GM12878 (cell line): ENCODE data around the gene FBXO42. TPM values are rescaled to one million over a fixed set of nuclear protein-coding genes. Genes with fewer than 3 reads are reported as not detected.

Source experiments
- BHLHE40 ChIP-seq, 2 experiments: fragments of 450-650 bp in 1 of 2; IDR thresholded peaks; 2 replicates each; pipeline ENCODE4 v1.6.1; 2011 to 2017; ENCODE audit warnings: low read depth in 2 of 2, borderline replicate concordance in 1 of 2, improper control_type of control experiment in 1 of 2, low read length in 1 of 2, mild to moderate bottlenecking in 1 of 2
- BRCA1 ChIP-seq: IDR thresholded peaks from 2 replicates; pipeline ENCODE4 v1.6.1; 2011; ENCODE audit warnings: low read depth, low read length, improper control_type of control experiment
- CHD2 ChIP-seq: IDR thresholded peaks from 2 replicates; pipeline ENCODE4 v1.6.1; 2011; ENCODE audit warnings: low read depth, low read length, improper control_type of control experiment, borderline replicate concordance
- EED ChIP-seq: sonication (generic); IDR thresholded peaks from 2 replicates; pipeline ENCODE4 v1.6.1; 2016; ENCODE audit warnings: antibody characterized with exemption, low read depth
- GATAD2B ChIP-seq: fragments of 450-650 bp; conservative IDR thresholded peaks from 2 replicates; pipeline ENCODE4 v1.6.1; 2017; ENCODE audit warnings: low read depth, mild to moderate bottlenecking, moderate library complexity
- IKZF2 ChIP-seq, 2 experiments: fragments of 450-650 bp; IDR thresholded peaks; 2 replicates each; pipeline ENCODE4 v1.6.1; 2017; ENCODE audit warnings: mild to moderate bottlenecking in 2 of 2, moderate library complexity in 2 of 2
- JUND ChIP-seq: IDR thresholded peaks from 2 replicates; pipeline ENCODE4 v1.6.1; 2012; ENCODE audit warnings: low read depth, mild to moderate bottlenecking, low read length, improper control_type of control experiment, moderate library complexity
- MXI1 ChIP-seq: fragments of 150-350 bp; IDR thresholded peaks from 2 replicates; pipeline ENCODE4 v1.6.1; 2011; ENCODE audit warnings: low read depth, mild to moderate bottlenecking, inconsistent platforms, low read length, improper control_type of control experiment
- NBN ChIP-seq: fragments of 450-650 bp; IDR thresholded peaks from 2 replicates; pipeline ENCODE4 v1.6.1; 2016
- NFYB ChIP-seq: IDR thresholded peaks from 2 replicates; pipeline ENCODE4 v1.6.1; 2011; ENCODE audit warnings: low read depth, mild to moderate bottlenecking, low read length, improper control_type of control experiment, moderate library complexity; ENCODE audit not compliant: insufficient read depth
- NRF1 ChIP-seq: conservative IDR thresholded peaks from 2 replicates; pipeline ENCODE4 v1.6.1; 2011; ENCODE audit warnings: mild to moderate bottlenecking, low read depth, low read length, improper control_type of control experiment
- RAD51 ChIP-seq: fragments of 450-650 bp; IDR thresholded peaks from 2 replicates; pipeline ENCODE4 v1.6.1; 2016; ENCODE audit warnings: moderate library complexity, mild to moderate bottlenecking, inconsistent platforms
- RELA ChIP-seq: fragments of 450-650 bp; IDR thresholded peaks from 2 replicates; pipeline ENCODE4 v1.8.0; 2014; ENCODE audit warnings: borderline replicate concordance; ENCODE audit not compliant: partially characterized antibody
- SIN3A ChIP-seq: IDR thresholded peaks from 2 replicates; pipeline ENCODE4 v1.6.1; 2012; ENCODE audit warnings: low read depth, low read length, improper control_type of control experiment
- SPI1 ChIP-seq: IDR thresholded peaks from 2 replicates; pipeline ENCODE4 v1.6.1; 2011; ENCODE audit warnings: low read depth, mild to moderate bottlenecking, low read length, moderate library complexity, borderline replicate concordance; ENCODE audit not compliant: insufficient read depth
- STAT1 ChIP-seq: fragments of 450-650 bp; conservative IDR thresholded peaks from 2 replicates; pipeline ENCODE4 v1.6.1; 2014; ENCODE audit warnings: antibody characterized with exemption, mild to moderate bottlenecking
- SUZ12 ChIP-seq: fragments of 200-600 bp; sonication (generic); IDR thresholded peaks from one replicate; pipeline ENCODE4 v1.6.1; 2018; ENCODE audit warnings: antibody characterized with exemption, mild to moderate bottlenecking; ENCODE audit not compliant: unreplicated experiment
- TBL1XR1 ChIP-seq: IDR thresholded peaks from 2 replicates; pipeline ENCODE4 v1.6.1; 2012; ENCODE audit warnings: low read depth, low read length, improper control_type of control experiment
- TCF3 ChIP-seq: IDR thresholded peaks from 2 replicates; pipeline ENCODE4 v1.6.1; 2012; ENCODE audit warnings: low read depth, mild to moderate bottlenecking, low read length, borderline replicate concordance; ENCODE audit not compliant: insufficient read depth
- ZNF274 ChIP-seq: IDR thresholded peaks from one replicate; pipeline ENCODE4 v1.8.0; 2011; ENCODE audit not compliant: insufficient read length, insufficient read depth
- polyA plus RNA-seq, 11 experiments: library from polyadenylated mRNA; depleted of rRNA in 4 of 11; unstranded in 6 of 11; stranded (reverse) in 5 of 11; fragments of >200 nt; fragmentation: Nextera tagmentation in 4 of 11; fragmentation: Illumina TruSeq in 1 of 11; extraction: Ambion mirVana in 4 of 11; extraction: Trizol in 1 of 11; gene quantifications; 1 replicate in 1 of 11; 2 replicates in 10 of 11; pipeline versions ENCODE4 v1.2.1 to v1.2.3, GENCODE V29; 2011 to 2016; ENCODE audit warnings: inconsistent platforms in 2 of 11, missing spikeins in 2 of 11, low read depth in 1 of 11
- total RNA-seq, 4 experiments: library from RNA; depleted of rRNA in 3 of 4; stranded (reverse); fragments of >200 nt in 3 of 4; fragmentation: Illumina TruSeq in 1 of 4; extraction: Trizol in 1 of 4; gene quantifications; 2 replicates each; pipeline versions ENCODE4 v1.2.1 to v1.2.3, GENCODE V29; 2013 to 2021
- TF ChIP-seq, protein P1 (sequence below): fragments of 450-650 bp; IDR thresholded peaks from 2 replicates; pipeline ENCODE4 v1.6.1; 2014; ENCODE audit warnings: mild to moderate bottlenecking
- TF ChIP-seq, protein P2 (sequence below): IDR thresholded peaks from 2 replicates; pipeline ENCODE4 v1.6.1; 2012; ENCODE audit warnings: improper control_type of control experiment, low read depth, low read length; ENCODE audit not compliant: insufficient replicate concordance
- TF ChIP-seq, protein P3 (sequence below): fragments of 450-650 bp; IDR thresholded peaks from 2 replicates; pipeline ENCODE4 v1.6.1; 2018; ENCODE audit warnings: mild to moderate bottlenecking, low read depth, moderate library complexity; ENCODE audit not compliant: partially characterized antibody

FBXO42 gene
- total and polyA plus RNA-seq, 10 of the 15 experiments (the other 5 are each of a cell fraction or from before 2014, with no cell fraction given) = 6.1 to 23.8 (median 15.2) TPM

DNA sequence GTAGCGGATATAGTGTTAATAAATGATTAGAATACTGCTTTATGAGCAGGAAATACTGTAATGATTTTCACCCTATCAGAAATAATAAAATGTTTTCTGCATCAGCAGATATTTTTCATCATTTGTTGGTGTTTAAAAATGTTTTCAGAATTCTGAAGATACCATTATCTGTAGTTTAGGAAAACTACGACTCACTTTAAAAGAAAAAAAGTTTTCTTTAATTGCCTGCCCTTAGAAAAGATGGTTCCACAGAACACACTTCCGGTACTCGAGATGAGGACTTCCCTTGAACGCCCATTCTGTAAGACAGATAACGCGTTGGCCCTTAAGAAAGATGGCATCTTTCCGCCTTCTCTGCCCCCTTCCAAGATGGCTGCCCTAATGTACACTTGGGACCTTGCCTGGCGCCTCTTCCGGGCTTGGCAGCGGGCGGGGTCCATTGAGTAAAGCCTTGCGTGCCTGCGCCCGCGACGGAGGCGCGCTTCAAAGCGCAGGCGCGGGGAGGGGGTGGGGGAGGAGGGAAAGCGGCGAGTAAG lies 14.5 kb upstream of the FBXO42 start, which contains the start of gene SZRD1 (continued):
- peak; percentile 68 for TF ChIP-seq NRF1
- peak; percentile 7; the same call in 1 of the 2 replicates for TF ChIP-seq SPI1
- TF ChIP-seq CHD2 = peak; percentile 23; the same call in 1 of the 2 replicates
- TF ChIP-seq STAT1 = no peak
- peak; percentile 31; the same call in 1 of the 2 replicates for TF ChIP-seq RAD51
- TF ChIP-seq SIN3A = no peak
- TF ChIP-seq EED = no peak
- no peak for TF ChIP-seq RELA
- TF ChIP-seq TCF3 = no peak
- no peak for TF ChIP-seq NBN
- TF ChIP-seq NFYB = no peak
- TF ChIP-seq BRCA1 = no peak
- TF ChIP-seq, protein P1, sequence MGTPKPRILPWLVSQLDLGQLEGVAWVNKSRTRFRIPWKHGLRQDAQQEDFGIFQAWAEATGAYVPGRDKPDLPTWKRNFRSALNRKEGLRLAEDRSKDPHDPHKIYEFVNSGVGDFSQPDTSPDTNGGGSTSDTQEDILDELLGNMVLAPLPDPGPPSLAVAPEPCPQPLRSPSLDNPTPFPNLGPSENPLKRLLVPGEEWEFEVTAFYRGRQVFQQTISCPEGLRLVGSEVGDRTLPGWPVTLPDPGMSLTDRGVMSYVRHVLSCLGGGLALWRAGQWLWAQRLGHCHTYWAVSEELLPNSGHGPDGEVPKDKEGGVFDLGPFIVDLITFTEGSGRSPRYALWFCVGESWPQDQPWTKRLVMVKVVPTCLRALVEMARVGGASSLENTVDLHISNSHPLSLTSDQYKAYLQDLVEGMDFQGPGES = no peak
- no peak for TF ChIP-seq IKZF2 (IDR thresholded peaks at IDR 0.05)
- no peak for TF ChIP-seq ZNF274
- TF ChIP-seq TBL1XR1 = no peak
- TF ChIP-seq JUND = no peak
- TF ChIP-seq GATAD2B = no peak
- TF ChIP-seq, protein P2, sequence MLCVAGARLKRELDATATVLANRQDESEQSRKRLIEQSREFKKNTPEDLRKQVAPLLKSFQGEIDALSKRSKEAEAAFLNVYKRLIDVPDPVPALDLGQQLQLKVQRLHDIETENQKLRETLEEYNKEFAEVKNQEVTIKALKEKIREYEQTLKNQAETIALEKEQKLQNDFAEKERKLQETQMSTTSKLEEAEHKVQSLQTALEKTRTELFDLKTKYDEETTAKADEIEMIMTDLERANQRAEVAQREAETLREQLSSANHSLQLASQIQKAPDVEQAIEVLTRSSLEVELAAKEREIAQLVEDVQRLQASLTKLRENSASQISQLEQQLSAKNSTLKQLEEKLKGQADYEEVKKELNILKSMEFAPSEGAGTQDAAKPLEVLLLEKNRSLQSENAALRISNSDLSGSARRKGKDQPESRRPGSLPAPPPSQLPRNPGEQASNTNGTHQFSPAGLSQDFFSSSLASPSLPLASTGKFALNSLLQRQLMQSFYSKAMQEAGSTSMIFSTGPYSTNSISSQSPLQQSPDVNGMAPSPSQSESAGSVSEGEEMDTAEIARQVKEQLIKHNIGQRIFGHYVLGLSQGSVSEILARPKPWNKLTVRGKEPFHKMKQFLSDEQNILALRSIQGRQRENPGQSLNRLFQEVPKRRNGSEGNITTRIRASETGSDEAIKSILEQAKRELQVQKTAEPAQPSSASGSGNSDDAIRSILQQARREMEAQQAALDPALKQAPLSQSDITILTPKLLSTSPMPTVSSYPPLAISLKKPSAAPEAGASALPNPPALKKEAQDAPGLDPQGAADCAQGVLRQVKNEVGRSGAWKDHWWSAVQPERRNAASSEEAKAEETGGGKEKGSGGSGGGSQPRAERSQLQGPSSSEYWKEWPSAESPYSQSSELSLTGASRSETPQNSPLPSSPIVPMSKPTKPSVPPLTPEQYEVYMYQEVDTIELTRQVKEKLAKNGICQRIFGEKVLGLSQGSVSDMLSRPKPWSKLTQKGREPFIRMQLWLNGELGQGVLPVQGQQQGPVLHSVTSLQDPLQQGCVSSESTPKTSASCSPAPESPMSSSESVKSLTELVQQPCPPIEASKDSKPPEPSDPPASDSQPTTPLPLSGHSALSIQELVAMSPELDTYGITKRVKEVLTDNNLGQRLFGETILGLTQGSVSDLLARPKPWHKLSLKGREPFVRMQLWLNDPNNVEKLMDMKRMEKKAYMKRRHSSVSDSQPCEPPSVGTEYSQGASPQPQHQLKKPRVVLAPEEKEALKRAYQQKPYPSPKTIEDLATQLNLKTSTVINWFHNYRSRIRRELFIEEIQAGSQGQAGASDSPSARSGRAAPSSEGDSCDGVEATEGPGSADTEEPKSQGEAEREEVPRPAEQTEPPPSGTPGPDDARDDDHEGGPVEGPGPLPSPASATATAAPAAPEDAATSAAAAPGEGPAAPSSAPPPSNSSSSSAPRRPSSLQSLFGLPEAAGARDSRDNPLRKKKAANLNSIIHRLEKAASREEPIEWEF = no peak
- TF ChIP-seq MXI1 = 0 out of 2 replicates have a peak, but pooled peaks have one; percentile 42
- TF ChIP-seq, protein P3, sequence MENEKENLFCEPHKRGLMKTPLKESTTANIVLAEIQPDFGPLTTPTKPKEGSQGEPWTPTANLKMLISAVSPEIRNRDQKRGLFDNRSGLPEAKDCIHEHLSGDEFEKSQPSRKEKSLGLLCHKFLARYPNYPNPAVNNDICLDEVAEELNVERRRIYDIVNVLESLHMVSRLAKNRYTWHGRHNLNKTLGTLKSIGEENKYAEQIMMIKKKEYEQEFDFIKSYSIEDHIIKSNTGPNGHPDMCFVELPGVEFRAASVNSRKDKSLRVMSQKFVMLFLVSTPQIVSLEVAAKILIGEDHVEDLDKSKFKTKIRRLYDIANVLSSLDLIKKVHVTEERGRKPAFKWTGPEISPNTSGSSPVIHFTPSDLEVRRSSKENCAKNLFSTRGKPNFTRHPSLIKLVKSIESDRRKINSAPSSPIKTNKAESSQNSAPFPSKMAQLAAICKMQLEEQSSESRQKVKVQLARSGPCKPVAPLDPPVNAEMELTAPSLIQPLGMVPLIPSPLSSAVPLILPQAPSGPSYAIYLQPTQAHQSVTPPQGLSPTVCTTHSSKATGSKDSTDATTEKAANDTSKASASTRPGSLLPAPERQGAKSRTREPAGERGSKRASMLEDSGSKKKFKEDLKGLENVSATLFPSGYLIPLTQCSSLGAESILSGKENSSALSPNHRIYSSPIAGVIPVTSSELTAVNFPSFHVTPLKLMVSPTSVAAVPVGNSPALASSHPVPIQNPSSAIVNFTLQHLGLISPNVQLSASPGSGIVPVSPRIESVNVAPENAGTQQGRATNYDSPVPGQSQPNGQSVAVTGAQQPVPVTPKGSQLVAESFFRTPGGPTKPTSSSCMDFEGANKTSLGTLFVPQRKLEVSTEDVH = peak; percentile 80
- peak in 1 of 2 experiments; percentile 20; a peak in 1 of 4 replicates for TF ChIP-seq BHLHE40 (IDR thresholded peaks at IDR 0.05; ENCODE audit: borderline replicate concordance in 1 of 2, low read depth in 2 of 2, low read length in 1 of 2)
- no peak for TF ChIP-seq SUZ12
